A549 (cell line): ENCODE data around the gene OR10A3. TPM values are rescaled to one million over a fixed set of nuclear protein-coding genes. Genes with fewer than 3 reads are reported as not detected.

Source experiments
- ATAC-seq, 2 experiments: fragments of 200-7000 bp in 1 of 2; fragments of >200 bp in 1 of 2; cut with Nextera tagmentation in 1 of 2; cut with Tn5 transposase in 1 of 2; 3 replicates each; pipeline versions ENCODE4 v1.8.0 to v1.9.1; 2018 to 2020; ENCODE audit warnings: mild to moderate bottlenecking in 1 of 2, moderate library complexity in 1 of 2
- CTCF ChIA-PET: fragments of 300-600 bp; sonication (Branson Sonifier 250); formaldehyde crosslinking; extraction: SDS; loops from one replicate; lab custom pipeline; 2021; ENCODE audit warnings: antibody characterized with exemption, inconsistent platforms; lab: Yijun Ruan, JAX
- POLR2A ChIA-PET: fragments of 350-600 bp; formaldehyde crosslinking; extraction: SDS; loops from one replicate; lab custom pipeline; 2021; ENCODE audit warnings: antibody characterized with exemption, inconsistent platforms; lab: Yijun Ruan, JAX
- DNase-seq, 2 experiments: peaks; one replicate each; pipeline versions ENCODE4 v3.0.0 to v3.0.0-alpha.2; 2011 to 2016; ENCODE audit warnings: low read depth in 1 of 2, low spot score in 1 of 2
- FAIRE-seq: peaks from 2 replicates; lab custom pipeline; 2011; peaks lifted over from hg19 to GRCh38; lab: Jason Lieb, UNC
- H3K27ac ChIP-seq, 2 experiments: fragments of >200 bp; sonication (Bioruptor Twin); formaldehyde crosslinking; 3 replicates each; pipeline ENCODE4 v1.5.1; 2016 to 2017
- H3K4me1 ChIP-seq: fragments of >200 bp; sonication (Bioruptor Twin); formaldehyde crosslinking; 3 replicates; pipeline ENCODE4 v1.6.1; 2016
- H3K4me2 ChIP-seq: fragments of >200 bp; sonication (Bioruptor Twin); formaldehyde crosslinking; 3 replicates; pipeline ENCODE4 v1.6.1; 2016
- H3K4me3 ChIP-seq: fragments of >200 bp; sonication (Bioruptor Twin); formaldehyde crosslinking; 3 replicates; pipeline ENCODE4 v1.5.1; 2016
- H3K9me3 ChIP-seq: fragments of >200 bp; sonication (Bioruptor Twin); formaldehyde crosslinking; 3 replicates; pipeline ENCODE4 v1.6.1; 2016
- BCL3 ChIP-seq: fragments of >200 bp; sonication (Bioruptor Twin); formaldehyde crosslinking; IDR thresholded peaks from 3 replicates; pipeline ENCODE4 v1.6.1; 2016
- CBX2 ChIP-seq: fragments of 200-600 bp; sonication (generic); IDR thresholded peaks from 2 replicates; pipeline ENCODE4 v1.6.1; 2016; ENCODE audit warnings: low read depth, mild to moderate bottlenecking, borderline replicate concordance
- CBX8 ChIP-seq: fragments of 200-600 bp; sonication (generic); IDR thresholded peaks from 2 replicates; pipeline ENCODE4 v1.6.1; 2016
- CTCF ChIP-seq: fragments of >200 bp; sonication (Bioruptor Twin); formaldehyde crosslinking; IDR thresholded peaks from 3 replicates; pipeline ENCODE4 v1.5.1; 2016
- E2F6 ChIP-seq: IDR thresholded peaks from 2 replicates; pipeline ENCODE4 v1.6.1; 2012; ENCODE audit warnings: low read depth, borderline replicate concordance
- EHF ChIP-seq: fragments of 250-450 bp; sonication (Bioruptor Pico); IDR thresholded peaks from 2 replicates; pipeline ENCODE4 v1.5.0; 2020; ENCODE audit warnings: mild to moderate bottlenecking
- EHMT2 ChIP-seq: fragments of 200-600 bp; sonication (generic); IDR thresholded peaks from 2 replicates; pipeline ENCODE4 v1.6.1; 2016; ENCODE audit warnings: antibody characterized with exemption, low read depth, mild to moderate bottlenecking, moderate library complexity
- EP300 ChIP-seq, 2 experiments: fragments of >200 bp; sonication (Bioruptor Twin); formaldehyde crosslinking; IDR thresholded peaks; 2 replicates in 1 of 2; 3 replicates in 1 of 2; pipeline ENCODE4 v1.6.1; 2016 to 2017
- FOSL2 ChIP-seq, 2 experiments: fragments of 450-650 bp in 1 of 2; fragments of >200 bp in 1 of 2; sonication (Bioruptor Twin) in 1 of 2; formaldehyde crosslinking; IDR thresholded peaks; 2 replicates each; pipeline versions ENCODE4 v1.5.0 to v1.6.1; 2016 to 2020; ENCODE audit warnings: mild to moderate bottlenecking in 1 of 2, moderate library complexity in 1 of 2
- FOXS1 ChIP-seq: fragments of 250-450 bp; sonication (Bioruptor Pico); IDR thresholded peaks from 2 replicates; pipeline ENCODE4 v1.5.0; 2020; ENCODE audit warnings: mild to moderate bottlenecking, moderate library complexity
- HES2 ChIP-seq: fragments of >200 bp; sonication (Bioruptor Twin); formaldehyde crosslinking; IDR thresholded peaks from 2 replicates; pipeline ENCODE4 v1.6.1; 2016
- HEYL ChIP-seq: fragments of 250-450 bp; sonication (Bioruptor Pico); IDR thresholded peaks from 2 replicates; pipeline ENCODE4 v1.8.0; 2021; ENCODE audit warnings: mild to moderate bottlenecking, moderate library complexity
- HOXB13 ChIP-seq: fragments of 250-450 bp; sonication (Bioruptor Pico); IDR thresholded peaks from 2 replicates; pipeline ENCODE4 v1.5.0; 2020; ENCODE audit warnings: low read depth, mild to moderate bottlenecking, moderate library complexity
- MAFK ChIP-seq: fragments of 450-650 bp; IDR thresholded peaks from 2 replicates; pipeline ENCODE4 v1.6.1; 2014; ENCODE audit not compliant: partially characterized antibody
- MYC ChIP-seq: IDR thresholded peaks from 2 replicates; pipeline ENCODE4 v1.6.1; 2012; ENCODE audit warnings: mild to moderate bottlenecking, inconsistent platforms, low read length, improper control_type of control experiment, borderline replicate concordance
- NFE2L2 ChIP-seq: fragments of 150-350 bp; conservative IDR thresholded peaks from 2 replicates; pipeline ENCODE4 v1.6.1; 2014; ENCODE audit warnings: low read length
- PBX3 ChIP-seq: IDR thresholded peaks from 2 replicates; pipeline ENCODE4 v1.6.1; 2012
- RAD21 ChIP-seq, 2 experiments: fragments of >200 bp in 1 of 2; sonication (Bioruptor Twin) in 1 of 2; formaldehyde crosslinking in 1 of 2; IDR thresholded peaks in 1 of 2; conservative IDR thresholded peaks in 1 of 2; 2 replicates in 1 of 2; 3 replicates in 1 of 2; pipeline ENCODE4 v1.6.1; 2012 to 2018; ENCODE audit warnings: inconsistent platforms in 1 of 2
- RCOR1 ChIP-seq: fragments of 150-350 bp; IDR thresholded peaks from 2 replicates; pipeline ENCODE4 v1.6.1; 2014; ENCODE audit warnings: antibody characterized with exemption, low read length, low read depth
- RFX5 ChIP-seq: fragments of 450-650 bp; IDR thresholded peaks from 2 replicates; pipeline ENCODE4 v1.7.1; 2014; ENCODE audit warnings: antibody characterized with exemption, mild to moderate bottlenecking, moderate library complexity
- RNF2 ChIP-seq: fragments of 200-600 bp; sonication (generic); IDR thresholded peaks from 2 replicates; pipeline ENCODE4 v1.6.1; 2016; ENCODE audit warnings: low read depth, mild to moderate bottlenecking, antibody characterized with exemption, moderate library complexity, borderline replicate concordance
- TP53 ChIP-seq: fragments of 250-450 bp; sonication (Bioruptor Pico); IDR thresholded peaks from 2 replicates; pipeline ENCODE4 v1.5.0; 2021; ENCODE audit warnings: mild to moderate bottlenecking, moderate library complexity
- USF2 ChIP-seq: fragments of 450-650 bp; IDR thresholded peaks from 2 replicates; pipeline ENCODE4 v1.6.1; 2014; ENCODE audit warnings: antibody characterized with exemption
- ZC3H11A ChIP-seq: fragments of 450-650 bp; IDR thresholded peaks from 2 replicates; pipeline ENCODE4 v1.6.1; 2014; ENCODE audit warnings: antibody characterized with exemption, mild to moderate bottlenecking
- ZFP36 ChIP-seq: fragments of 450-650 bp; IDR thresholded peaks from 2 replicates; pipeline ENCODE4 v1.6.1; 2014; ENCODE audit warnings: borderline replicate concordance; ENCODE audit not compliant: partially characterized antibody
- WGBS: methylation state at CpG from one replicate; pipeline ENCODE4 v1.1.6; 2017; ENCODE audit errors: missing lambda C conversion rate; 5-methylcytosine and 5-hydroxymethylcytosine counted together
- polyA plus RNA-seq, 4 experiments: library from polyadenylated mRNA; depleted of rRNA in 3 of 4; stranded (reverse); fragments of >200 nt; fragmentation: RNase III in 1 of 4; extraction: RNeasy Plus Mini Kit Qiagen cat#74134 plus additional on column Dnase treatment in 1 of 4; gene quantifications; 2 replicates in 3 of 4; 3 replicates in 1 of 4; pipeline ENCODE4 v1.2.3, GENCODE V29; 2011 to 2017

OR10A3 gene
- polyA plus RNA-seq, 2 of the 4 experiments (the other 2 are of a cell fraction), result not detected

GRCh38 chr11:7982582-7983119, 41.1 kb upstream of the OR10A3 start:
- no peak for DNase-seq
- FAIRE-seq, result no peak
- WGBS, result 14% methylated on average over 1 of the region's 1 CpG
- ChIA-PET CTCF (interaction anchor here (1.8 to 5.3 kb wide), 2 partner anchors 78 to 89 kb away, joined by 5 to 114 read pairs; no protein-coding TSS in a partner anchor), POLR2A (no interaction called here)
- peaks cover 4% of the 10 kb centered on the region; the same call in 2 of the 3 replicates for H3K4me1 ChIP-seq
- H3K27ac ChIP-seq, result no peak overlapping the region
- no peak overlapping the region for H3K4me2 ChIP-seq
- no peak overlapping the region for H3K4me3 ChIP-seq
- H3K9me3 ChIP-seq, result no peaks in the 10 kb centered on the region
- TF ChIP-seq CTCF, result no peak
- TF ChIP-seq BCL3, result no peak
- TF ChIP-seq EHF, result no peak
- TF ChIP-seq PBX3, result no peak
- TF ChIP-seq CBX2, result no peak
- TF ChIP-seq HEYL, result no peak
- no peak for TF ChIP-seq RNF2
- no peak for TF ChIP-seq FOSL2 (IDR thresholded peaks at IDR 0.05)
- no peak for TF ChIP-seq FOSL2 (CRISPR knock-in tag; IDR thresholded peaks at IDR 0.05)
- TF ChIP-seq MAFK, result no peak
- no peak for TF ChIP-seq EHMT2
- no peak for TF ChIP-seq CBX8
- ATAC-seq, result no peak

GRCh38 chr11:7981619-7982157, 40.2 kb upstream of the OR10A3 start:
- FAIRE-seq (no peak), ATAC-seq (no peak), DNase-seq (no peak)
- ChIA-PET POLR2A (no interaction called here), CTCF (no interaction called here)
- no peak overlapping the region for H3K4me2 ChIP-seq
- H3K27ac ChIP-seq, result no peak overlapping the region
- no peak for TF ChIP-seq ZFP36
- no peak for TF ChIP-seq EP300 (IDR thresholded peaks at IDR 0.05)
- TF ChIP-seq NFE2L2, result no peak
- TF ChIP-seq RCOR1, result no peak
- TF ChIP-seq MYC, result no peak
- TF ChIP-seq CTCF, result no peak
- no peak for TF ChIP-seq RFX5
- TF ChIP-seq HES2, result no peak
- no peak for TF ChIP-seq FOSL2 (IDR thresholded peaks at IDR 0.05)
- no peak for TF ChIP-seq FOSL2 (CRISPR knock-in tag; IDR thresholded peaks at IDR 0.05)
- TF ChIP-seq ZC3H11A, result no peak
- TF ChIP-seq RAD21 (conservative IDR thresholded peaks at IDR 0.05 in 1 of 2, IDR thresholded peaks at IDR 0.05 in 1 of 2), result no peak
- no peak for TF ChIP-seq USF2
- no peak for TF ChIP-seq E2F6
- no peak for TF ChIP-seq RNF2
- no peak for TF ChIP-seq FOXS1 (CRISPR knock-in tag)
- TF ChIP-seq TP53, result no peak
- no peak for TF ChIP-seq HOXB13 (CRISPR knock-in tag)
- WGBS, result 31% methylated on average over 1 of the region's 1 CpG
- no peaks in the 10 kb centered on the region for H3K9me3 ChIP-seq
- peaks cover 11% of the 10 kb centered on the region for H3K4me1 ChIP-seq
- H3K4me3 ChIP-seq, result no peak overlapping the region
